DMS153 treated with DMSO at 0.1 percent for 48 hours (cell line): ENCODE measurements around the gene FAM186B.

Source experiments
- DNase-seq: peaks from one replicate; lab custom pipeline; 2025; ENCODE audit not compliant: unreplicated experiment; lab: John Stamatoyannopoulos, UW

The FAM186B gene

DNA sequence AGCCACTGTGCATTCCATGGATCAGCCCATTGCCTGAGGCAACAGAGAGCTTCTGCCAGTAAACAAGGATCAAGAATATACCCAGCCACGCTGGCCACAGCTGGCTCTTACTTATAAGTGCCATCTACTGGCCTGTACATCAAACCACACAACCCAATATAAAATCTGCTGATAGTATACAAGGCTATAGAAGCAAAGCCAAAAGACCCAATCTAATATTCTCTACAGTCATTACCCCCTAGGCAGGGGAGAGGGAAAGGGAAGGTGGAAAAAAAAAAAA is 4.4 kb upstream of the FAM186B start:
- no peak for DNase-seq

DNA sequence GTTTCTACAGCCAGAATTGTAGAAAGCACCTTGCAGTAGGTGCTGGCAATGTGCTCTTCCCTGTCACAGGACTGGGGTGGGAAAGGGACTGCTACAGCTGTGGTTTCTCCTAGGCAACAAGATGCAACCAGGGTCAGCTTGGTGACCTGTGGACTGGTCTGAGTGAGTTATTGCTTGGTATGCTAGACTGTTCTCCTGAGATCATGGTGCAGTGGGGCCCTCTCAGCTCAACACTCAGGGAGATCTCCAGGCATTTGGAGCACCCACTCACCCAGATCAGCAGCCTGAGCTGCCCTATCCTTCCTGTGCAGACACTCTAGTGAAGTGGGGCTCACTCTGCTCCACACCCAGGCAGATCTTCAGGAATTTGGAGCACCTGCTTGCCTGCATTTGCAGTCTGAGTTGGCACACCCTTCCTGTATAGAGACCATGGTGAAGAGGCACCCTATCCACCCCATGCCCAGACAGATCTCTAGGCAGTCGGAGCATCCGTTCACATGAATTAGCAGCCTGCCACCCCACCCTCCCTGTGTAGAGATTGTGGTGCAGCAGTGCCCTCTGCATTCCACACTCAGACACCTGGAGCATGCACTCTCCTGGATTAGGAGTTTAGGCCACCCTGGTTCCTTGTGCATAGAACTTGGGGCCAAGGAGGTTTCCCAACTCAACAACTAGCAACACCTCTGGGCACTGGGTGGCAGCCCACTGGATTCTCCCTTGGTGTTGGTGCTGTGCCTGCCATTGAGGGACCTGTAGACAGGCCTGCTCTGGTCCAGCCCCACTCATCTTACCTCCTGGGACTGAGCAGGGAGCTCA is 3.8 kb upstream of the FAM186B start:
- DNase-seq, result no peak

DNA sequence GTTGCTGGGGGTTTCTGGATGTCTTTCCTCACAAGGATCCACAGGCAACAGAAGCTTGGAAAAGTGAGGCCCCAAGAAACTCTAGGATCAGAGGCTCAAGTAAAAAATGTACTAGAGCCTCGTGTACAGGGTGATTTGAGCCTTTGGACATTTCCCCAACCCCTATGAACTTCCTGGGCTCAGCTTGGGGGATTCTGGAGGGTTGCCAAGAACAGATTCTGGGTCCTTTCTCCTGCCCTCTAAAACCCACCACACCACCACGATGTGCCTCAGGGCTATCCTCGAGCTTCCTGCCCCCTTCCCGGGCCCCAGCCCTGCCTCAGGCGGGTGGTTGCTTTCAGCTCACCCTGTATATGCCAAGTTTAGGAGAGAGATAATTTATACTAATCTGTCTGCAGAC is 583 bp downstream of the FAM186B start:
- no peak for DNase-seq

DNA sequence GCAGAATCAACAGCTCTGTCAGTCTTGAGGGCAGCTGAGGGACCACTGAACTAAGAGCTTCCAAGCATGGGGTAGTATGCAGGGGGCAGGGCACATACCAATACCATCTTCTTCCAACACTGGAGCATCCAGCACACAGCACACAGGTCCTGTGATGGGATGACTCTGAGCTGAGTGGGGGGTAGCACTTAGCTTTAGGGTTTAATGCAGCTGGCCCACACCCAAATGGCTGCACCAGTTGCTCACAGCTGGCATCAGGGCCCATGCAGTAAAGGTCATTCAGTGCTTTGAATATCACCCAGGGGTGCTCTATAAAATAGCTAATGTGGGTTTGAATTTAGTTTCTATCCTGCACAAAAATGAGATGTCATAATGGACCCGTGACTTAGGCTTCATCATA is 1.7 kb downstream of the FAM186B start:
- DNase-seq, result no peak

DNA sequence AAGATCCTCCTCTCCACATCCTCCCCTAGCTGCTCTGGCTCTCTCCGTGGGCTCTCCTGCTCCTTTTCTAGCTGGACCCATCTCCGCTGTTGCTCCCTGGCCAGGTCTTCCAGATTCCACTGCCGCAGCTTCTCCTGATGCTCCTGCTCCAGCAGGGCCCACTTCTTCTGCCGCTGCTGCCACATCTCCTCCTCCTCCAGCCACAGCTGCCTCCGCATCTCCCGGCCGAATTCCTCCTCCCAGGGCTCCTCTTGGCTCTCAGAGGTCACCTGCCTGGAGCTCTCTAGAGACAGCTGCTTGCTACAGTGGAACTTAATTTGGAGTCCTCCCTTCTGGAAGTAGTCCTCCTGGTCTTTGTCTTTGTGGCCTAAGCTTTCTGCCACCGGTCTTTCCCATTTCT is 5.5 kb downstream of the FAM186B start:
- DNase-seq, result no peak

DNA sequence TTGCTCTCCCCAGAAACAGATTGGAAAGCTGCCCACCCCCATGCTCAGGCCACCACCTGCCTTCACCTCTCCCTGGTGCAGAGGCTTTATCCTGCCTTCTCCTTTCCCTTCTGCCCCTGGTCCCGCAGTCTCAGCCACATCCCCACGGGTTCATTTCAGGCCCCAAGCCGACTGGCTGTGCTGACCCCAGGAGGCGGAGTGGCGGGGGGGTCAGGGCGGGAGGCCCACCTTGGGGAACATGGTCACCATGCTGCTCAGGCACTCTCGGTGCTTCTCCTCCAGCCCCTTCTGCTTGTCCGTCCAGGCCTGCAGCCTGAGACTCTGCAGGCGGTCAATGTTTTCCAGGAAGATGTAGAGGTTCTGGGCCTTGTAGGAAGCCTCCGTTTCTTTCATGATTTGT is 6.9 kb downstream of the FAM186B start:
- no peak for DNase-seq

DNA sequence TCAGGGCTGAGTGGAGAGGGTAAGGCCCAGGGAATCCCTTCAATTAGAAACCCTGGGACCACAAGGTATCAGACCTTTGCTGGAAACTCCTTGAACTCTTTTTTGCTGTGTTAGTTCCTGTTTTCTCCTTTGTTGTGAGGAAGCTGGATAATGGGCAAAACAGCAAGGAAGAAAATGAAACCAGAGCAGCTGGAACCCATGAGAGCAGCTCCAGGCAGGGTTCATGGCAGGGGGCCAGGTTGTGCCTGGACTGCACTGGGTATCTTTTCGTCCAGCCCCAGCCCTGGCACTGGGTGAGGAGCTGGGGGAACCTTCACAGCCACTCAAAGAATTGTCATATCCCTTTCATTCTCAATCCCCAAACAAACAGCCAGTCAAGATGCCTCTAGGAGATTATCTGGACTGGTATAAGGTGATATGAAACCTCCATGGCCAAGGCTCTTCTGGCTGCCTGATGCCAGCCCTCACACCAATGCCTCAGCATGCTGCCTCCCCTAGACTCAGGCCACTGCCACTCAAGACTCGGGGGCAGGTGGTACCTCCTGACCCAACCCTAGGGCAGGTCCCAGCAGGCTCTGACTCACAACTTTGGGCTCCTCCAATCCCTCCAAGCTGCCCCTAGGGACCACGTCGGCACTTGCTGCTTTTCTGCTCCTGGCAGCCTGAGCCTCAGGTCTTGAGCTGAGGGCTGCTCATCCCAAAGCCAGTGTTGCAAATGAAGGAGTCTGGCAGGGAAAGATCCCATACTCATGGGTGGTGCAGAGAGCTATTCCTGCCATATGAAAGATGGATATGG is 16.5 kb downstream of the FAM186B start:
- no peak for DNase-seq

DNA sequence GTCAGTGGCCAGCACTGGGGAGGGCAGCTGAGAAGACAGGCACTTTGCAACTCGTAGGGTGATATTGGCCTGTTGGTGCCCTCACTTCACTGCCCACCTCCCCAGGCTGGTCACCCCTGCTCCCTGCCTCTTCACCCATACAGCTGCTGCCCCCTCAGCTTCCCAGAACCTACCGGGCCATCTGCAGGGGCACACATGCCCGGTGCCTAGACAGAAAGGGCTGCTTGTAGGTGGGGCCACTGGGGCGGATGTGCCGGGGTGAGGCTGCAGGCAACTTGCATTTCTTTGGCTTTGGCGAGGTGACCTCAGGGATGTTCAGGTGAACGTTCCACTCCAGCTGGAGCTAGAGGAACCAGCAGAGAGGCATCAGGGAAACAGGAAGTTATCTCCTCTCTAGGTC is 17.2 kb downstream of the FAM186B start:
- DNase-seq, result no peak

DNA sequence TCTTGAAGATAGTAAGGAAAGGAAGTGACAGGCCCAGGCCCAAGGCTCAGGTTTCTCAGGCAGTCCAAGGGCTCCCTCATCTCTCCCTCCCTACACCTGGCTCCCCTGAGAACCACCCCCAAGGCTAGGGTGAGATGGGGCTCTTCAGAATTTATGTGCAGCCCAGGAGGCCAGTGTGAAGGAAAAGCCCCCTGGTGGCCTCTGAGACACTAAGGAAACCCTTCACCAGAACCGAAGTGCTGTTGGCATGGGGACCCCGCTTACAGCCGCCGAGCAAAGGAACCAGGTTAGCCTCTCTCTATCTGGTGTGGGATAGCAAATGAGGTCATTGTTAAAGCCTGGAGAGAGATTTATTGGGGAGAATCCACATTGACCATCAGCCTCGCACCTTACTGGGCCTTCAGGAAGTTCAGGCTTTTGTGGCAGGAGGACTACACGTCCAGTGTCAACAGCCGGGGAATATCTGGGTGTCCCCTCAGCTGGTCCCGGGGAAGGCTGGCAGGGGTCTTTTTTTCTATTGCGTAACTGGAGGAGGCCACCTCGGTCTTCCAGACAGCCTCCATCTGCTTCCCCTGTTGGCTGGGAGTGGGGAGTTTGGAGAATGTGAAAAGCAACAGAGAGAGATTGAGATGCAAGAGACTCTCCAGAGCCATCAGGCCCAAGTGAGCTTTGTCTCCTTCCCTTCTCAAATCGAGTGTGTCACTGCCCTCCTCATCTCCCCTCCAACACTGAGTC is 18.1 kb downstream of the FAM186B start:
- DNase-seq, result no peak

DNA sequence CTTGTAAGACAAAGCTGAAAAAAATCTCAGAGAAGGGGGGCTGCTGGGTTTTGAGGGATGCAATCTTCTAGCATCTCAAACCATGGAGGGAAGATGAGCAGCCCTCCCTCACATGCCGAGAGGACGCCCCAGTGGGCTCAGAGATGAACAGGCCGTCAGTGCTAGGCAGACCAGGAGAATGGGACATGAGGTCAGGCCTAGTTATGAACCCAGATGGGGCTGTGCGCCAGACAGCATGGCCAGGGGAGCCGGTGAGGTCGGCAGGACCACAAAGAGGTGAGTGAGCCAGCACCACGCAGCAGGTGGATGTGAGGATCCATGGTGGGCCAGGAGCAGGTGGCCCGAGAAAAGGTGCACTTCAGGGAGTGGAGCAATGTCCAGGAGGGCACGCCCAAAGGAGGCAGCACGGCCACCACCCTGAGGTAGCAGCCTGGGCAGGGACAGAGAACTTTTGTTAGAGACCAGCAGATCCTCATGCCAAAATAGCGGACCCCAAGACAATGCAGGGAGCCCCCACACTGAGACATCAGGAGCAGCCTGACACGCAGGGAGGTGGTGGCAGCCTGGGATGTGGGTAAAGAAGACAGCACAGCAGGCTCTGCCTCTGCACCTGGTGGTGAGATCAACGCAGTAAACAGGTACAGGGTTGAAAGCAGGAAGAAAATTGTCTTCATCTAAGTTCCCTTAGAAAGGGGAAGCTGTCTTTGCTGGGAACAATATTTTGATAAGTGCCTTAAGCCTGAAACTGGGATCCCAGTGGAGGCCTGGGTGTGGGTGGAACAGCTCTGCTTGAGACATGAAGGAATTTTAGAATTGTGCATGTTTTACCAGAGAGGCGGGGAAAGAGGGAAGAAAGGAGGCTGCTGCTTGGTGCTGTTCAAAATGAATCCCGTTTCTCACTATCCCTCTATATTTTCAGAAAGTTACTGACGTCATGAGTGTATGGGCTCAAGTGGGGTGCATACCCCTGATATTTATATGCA is 19.7 kb downstream of the FAM186B start:
- no peak for DNase-seq

DNA sequence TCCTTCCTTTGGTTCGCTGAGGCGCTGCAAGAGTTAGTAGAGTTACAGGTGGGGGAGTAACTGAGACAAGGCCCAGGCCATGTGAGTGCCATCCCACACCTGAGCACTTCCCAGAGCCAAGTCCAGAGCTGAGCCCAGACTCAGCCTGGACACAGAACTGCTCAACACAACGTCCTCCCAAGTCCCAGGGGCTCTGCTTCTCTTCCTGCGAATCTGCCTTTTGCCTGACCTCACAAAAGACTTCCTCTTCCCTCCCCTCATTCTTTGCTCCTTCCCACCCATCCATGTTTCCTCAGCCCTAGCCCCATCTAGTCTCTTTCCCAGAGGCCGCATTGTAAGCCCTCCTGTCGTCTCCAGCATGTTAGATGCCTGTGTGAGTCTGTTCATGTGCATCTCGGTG is 20.8 kb downstream of the FAM186B start:
- DNase-seq, result no peak

DNA sequence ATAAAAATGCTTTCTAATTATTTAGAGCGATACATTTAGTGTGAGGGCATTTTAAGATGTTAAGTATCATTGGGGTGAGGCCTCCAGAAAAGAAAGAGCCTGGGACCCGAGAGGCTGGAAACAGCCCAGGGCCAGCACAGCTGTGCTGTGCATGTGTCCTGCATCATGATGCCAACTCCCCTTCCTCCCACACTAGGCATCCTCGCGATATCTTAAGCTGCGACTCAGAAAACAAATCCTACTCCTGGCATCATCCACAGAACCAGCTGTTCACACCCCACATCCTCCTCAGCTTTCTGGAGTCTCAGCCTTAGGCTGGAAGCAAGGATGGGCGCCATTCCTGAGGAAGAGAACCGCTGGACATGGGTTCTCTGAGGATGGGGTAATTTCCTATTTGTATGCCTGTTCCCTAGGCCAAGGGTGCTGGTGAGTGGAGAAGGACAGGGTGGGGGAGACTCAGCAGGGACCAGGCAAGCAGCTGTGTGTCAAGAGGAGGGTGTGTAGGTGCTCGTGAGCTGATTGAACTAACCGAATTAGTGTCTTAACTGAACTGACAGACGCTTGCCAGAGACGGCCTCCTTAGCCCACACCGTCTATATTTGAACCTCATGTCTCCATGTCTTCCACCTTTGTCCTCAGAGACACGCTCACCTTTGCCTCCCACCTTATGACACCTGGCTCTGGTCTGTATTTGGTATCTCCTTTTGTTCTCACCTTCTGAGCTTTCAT is 21.9 kb downstream of the FAM186B start:
- no peak for DNase-seq

DNA sequence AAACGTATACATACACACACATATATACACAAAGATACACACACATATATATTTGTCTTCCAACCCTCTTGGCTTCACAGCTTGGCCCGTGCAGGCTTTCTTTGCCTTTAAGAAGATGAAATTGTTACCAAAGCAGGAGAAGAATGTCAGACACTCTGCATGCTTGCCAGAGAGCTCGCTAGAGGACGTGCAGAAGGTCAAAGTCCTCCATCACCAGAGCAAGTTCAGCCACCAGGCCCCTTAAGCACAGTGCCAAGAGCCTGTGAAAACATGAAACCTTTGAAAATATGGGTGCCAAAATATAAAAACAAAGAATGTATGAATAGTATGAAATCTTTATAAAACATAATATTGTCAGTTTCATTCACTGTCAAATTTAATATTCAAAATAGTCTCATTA is 22.6 kb downstream of the FAM186B start:
- DNase-seq, result no peak

DNA sequence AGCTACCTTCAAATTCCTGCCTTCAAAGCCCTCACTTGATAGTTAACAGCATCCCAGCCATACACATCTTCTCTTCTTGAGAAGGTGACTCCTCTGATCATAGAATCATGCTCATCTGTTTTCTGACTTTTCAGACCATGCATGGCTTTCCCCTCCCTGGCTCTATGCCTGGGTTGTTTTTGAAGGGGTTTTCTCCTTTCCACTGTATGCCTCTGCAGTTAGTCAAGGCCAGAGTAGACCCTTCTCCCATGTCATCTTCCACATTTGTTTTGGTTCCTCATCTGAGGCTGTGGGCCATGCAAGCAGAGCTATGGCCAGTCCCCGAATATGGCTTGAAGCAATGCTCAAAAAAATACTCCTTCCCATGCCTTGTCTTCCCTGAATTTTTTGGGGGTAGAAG is 23.2 kb downstream of the FAM186B start:
- DNase-seq, result no peak

DNA sequence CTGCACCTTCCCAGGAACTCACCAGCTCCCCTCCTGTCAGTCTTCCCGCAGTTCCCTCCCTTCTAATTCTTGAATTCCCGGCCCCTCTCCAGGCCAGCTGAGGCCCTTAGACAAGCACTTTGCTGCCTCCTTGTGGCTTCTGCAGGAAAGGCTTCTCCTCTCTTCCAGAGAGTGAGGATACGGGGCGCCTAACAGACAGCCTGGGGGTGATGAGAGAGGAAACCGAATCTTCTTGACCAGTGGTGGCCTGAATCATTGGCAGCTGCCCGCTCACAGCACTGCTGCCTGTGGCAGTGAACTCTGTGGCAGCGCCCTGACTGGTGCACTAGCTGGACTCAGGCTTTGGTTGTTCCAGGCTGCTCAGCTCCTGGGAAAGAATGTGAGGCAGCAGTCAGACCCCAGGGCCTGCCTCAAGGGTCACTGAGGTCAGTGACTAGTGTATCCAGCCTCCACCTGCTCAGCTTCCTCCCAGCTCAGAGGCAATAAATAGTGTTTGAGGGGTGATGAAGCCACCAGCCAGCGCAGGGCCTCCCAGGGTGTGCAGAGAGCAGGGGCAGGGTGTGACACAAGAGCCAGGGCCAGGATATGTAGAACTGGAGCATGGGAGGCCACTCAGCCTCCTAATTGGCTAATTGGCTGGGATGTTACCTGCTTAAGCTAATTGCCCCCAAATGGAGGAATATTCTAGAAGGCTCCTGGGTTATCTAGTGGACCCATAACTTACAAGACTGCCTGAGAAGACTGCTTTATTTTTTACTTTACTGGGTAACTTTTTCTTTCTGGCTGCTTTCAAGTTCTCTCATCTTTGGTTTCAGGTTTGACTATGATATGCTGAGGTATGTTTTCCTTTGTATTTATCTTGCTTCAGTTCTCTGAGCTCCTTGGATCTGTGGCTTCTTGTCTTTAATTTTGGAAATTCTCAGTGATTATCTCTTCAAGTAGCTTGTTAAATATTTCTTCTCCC is 24.6 kb downstream of the FAM186B start:
- DNase-seq, result peak; percentile 59

DNA sequence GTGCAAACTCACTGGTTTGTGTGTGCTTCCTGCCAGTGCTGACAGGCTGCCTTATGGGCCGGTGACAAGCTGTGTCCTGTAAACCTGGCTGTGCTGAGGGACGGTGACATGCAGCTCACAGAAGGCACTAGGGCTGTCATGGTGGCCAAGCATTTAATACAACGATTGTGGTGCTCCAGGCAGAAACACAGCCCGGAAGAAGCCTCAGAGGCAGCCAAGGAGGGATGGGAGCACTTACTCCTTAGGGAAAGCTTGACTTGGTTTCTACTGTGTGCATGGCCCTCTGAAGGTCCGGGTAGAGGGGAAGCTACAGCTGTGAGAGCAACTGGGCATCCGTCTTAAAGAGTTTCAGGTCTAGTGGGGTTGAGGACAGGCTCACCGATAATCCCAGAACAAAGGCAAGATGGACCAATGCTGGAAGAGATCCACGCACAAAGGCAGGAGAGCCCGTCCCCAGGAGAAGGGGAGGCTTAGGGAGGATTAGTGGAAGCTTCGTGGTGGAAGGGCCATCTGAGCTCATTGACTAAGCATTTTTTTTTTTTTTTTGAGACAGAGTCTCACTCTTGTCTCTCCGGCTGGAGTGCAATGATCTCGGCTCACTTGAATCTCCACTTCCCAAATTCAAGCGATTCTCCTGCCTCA is 26.8 kb downstream of the FAM186B start:
- DNase-seq, result no peak

DNA sequence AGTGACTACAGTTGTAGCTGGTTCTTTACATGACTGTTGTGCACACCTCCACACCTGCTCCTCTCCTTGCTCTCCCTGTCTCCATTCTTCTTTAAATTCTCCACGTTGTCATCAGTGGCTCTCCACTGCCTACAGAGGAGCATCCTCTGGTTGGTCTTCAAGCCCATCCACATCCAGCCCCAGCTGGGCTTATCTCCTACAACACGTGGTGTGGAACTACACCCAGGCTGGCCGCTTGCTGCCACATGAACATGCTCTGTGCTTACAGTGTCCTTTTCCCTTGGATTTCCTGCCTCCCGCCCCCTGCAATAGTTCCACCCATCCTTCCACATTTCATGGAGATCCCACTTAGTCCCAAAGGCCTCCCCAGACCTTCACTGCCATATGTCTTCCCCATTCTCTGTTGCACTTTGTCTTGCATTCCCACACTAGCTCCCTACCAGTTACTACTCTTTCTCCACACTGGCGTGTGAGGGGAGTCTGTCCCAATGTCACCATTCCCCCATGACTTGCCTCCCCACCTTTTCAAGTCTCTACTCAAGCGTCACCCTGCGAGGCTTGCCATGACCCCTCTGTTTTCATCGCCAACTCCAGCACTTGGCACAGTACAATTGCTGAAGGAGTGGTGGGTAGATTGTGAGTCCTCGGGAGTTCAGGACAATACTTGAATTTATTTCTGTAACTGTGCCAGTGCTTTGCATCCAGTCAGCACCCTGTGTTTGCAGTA is 27.7 kb downstream of the FAM186B start:
- no peak for DNase-seq
